SK-N-SH (cell line): ENCODE measurements around the gene APOL6. TPM values are rescaled to one million over a fixed set of nuclear protein-coding genes. Genes with fewer than 3 reads are reported as not detected.

Experiments
- CTCF ChIA-PET: fragments of 300-600, 350-600 bp; formaldehyde crosslinking; extraction: SDS; loops from one replicate; lab custom pipeline; 2021; lab: Yijun Ruan, JAX
- POLR2A ChIA-PET: fragments of 350-600 bp; sonication (Branson Sonifier 250); formaldehyde crosslinking; extraction: SDS; loops from one replicate; lab custom pipeline; 2020; ENCODE audit warnings: antibody characterized with exemption, inconsistent platforms; lab: Yijun Ruan, JAX
- DNase-seq: peaks from one replicate; pipeline ENCODE4 v3.0.0; 2012
- H2AFZ ChIP-seq: fragments of 200-600 bp; sonication (generic); 2 replicates; pipeline ENCODE4 v1.8.1; 2016; ENCODE audit warnings: antibody characterized with exemption, mild to moderate bottlenecking, low read depth
- H3F3A ChIP-seq: fragments of 200-600 bp; sonication (generic); replicated peaks from 2 replicates; pipeline ENCODE3; 2016; ENCODE audit warnings: antibody characterized with exemption, mild to moderate bottlenecking; ENCODE audit not compliant: insufficient read depth
- H3K27ac ChIP-seq, 2 experiments: fragments of 200-500 bp in 1 of 2; fragments of 200-600 bp in 1 of 2; sonication (Bioruptor generic) in 1 of 2; sonication (generic), shearing (Covaris generic) in 1 of 2; 2 replicates each; pipeline versions ENCODE4 v1.5.1 to v1.6.1; 2014 to 2016; ENCODE audit warnings: low read depth in 2 of 2, inconsistent platforms in 1 of 2, low read length in 1 of 2, mild to moderate bottlenecking in 1 of 2, mixed read lengths in 1 of 2
- H3K27me3 ChIP-seq: fragments of 200-600 bp; sonication (generic), shearing (Covaris generic); 2 replicates; pipeline ENCODE4 v1.6.1; 2016; ENCODE audit warnings: mixed run types; ENCODE audit not compliant: insufficient read depth
- H3K36me3 ChIP-seq, 2 experiments: fragments of 200-500 bp in 1 of 2; fragments of 200-600 bp in 1 of 2; sonication (Bioruptor generic) in 1 of 2; sonication (generic) in 1 of 2; replicated peaks in 1 of 2; 2 replicates each; pipeline versions ENCODE3 to v1.5.1; 2014 to 2016; ENCODE audit warnings: low read length in 1 of 2, mild to moderate bottlenecking in 1 of 2; ENCODE audit not compliant: insufficient read depth in 2 of 2, control insufficient read depth in 1 of 2
- H3K4me1 ChIP-seq, 2 experiments: fragments of 200-500 bp in 1 of 2; fragments of 200-600 bp in 1 of 2; sonication (Bioruptor generic) in 1 of 2; sonication (generic), shearing (Covaris generic) in 1 of 2; 2 replicates each; pipeline versions ENCODE4 v1.5.1 to v1.6.1; 2014 to 2016; ENCODE audit warnings: low read depth in 1 of 2, low read length in 1 of 2, mixed run types in 1 of 2; ENCODE audit not compliant: insufficient read depth in 2 of 2, control insufficient read depth in 1 of 2
- H3K4me2 ChIP-seq: fragments of 200-600 bp; sonication (generic), shearing (Covaris generic); 2 replicates; pipeline ENCODE4 v1.6.1; 2017; ENCODE audit warnings: mixed run types
- H3K4me3 ChIP-seq, 2 experiments: fragments of 200-500 bp in 1 of 2; fragments of 200-600 bp in 1 of 2; sonication (Bioruptor generic) in 1 of 2; sonication (generic), shearing (Covaris generic) in 1 of 2; 2 replicates each; pipeline versions ENCODE4 v1.5.1 to v1.8.1; 2014 to 2016; ENCODE audit warnings: low read depth in 2 of 2, inconsistent platforms in 1 of 2, low read length in 1 of 2, mild to moderate bottlenecking in 1 of 2, mixed read lengths in 1 of 2, moderate library complexity in 1 of 2
- H3K79me2 ChIP-seq: fragments of 200-600 bp; sonication (generic); 2 replicates; pipeline ENCODE4 v1.8.1; 2017; ENCODE audit warnings: mild to moderate bottlenecking; ENCODE audit not compliant: insufficient read depth
- H3K9ac ChIP-seq: fragments of 200-600 bp; sonication (generic); 2 replicates; pipeline ENCODE4 v1.6.1; 2017; ENCODE audit warnings: mixed run types
- H3K9me2 ChIP-seq: fragments of 200-600 bp; sonication (generic); 2 replicates; pipeline ENCODE4 v1.6.1; 2017; ENCODE audit warnings: mixed run types
- H3K9me3 ChIP-seq: fragments of 200-600 bp; sonication (generic); 2 replicates; pipeline ENCODE4 v1.6.1; 2017; ENCODE audit warnings: mixed run types, mild to moderate bottlenecking, moderate library complexity
- H4K20me1 ChIP-seq: fragments of 200-600 bp; sonication (generic); 2 replicates; pipeline ENCODE4 v1.6.1; 2017; ENCODE audit warnings: mild to moderate bottlenecking, mixed run types; ENCODE audit not compliant: insufficient read depth
- EP300 ChIP-seq, 2 experiments: IDR thresholded peaks; 2 replicates each; pipeline versions ENCODE4 v1.4.0 to v1.6.1; 2012; ENCODE audit warnings: borderline replicate concordance in 1 of 2, low read depth in 1 of 2, low read length in 1 of 2
- FOXJ3 ChIP-seq: sonication (generic); formaldehyde crosslinking; IDR thresholded peaks from 2 replicates; pipeline ENCODE4 v1.5.1; 2020; ENCODE audit warnings: mild to moderate bottlenecking, missing genetic modification reagents
- IRF3 ChIP-seq: fragments of 150-350 bp; IDR thresholded peaks from 2 replicates; pipeline ENCODE4 v1.6.1; 2016; ENCODE audit warnings: mild to moderate bottlenecking, low read depth, low read length
- MXI1 ChIP-seq: IDR thresholded peaks from 2 replicates; pipeline ENCODE4 v1.6.1; 2012; ENCODE audit warnings: mild to moderate bottlenecking, low read depth, low read length, improper control_type of control experiment
- NRF1 ChIP-seq: IDR thresholded peaks from 2 replicates; pipeline ENCODE4 v1.6.1; 2012; ENCODE audit warnings: low read depth, mild to moderate bottlenecking, low read length
- PBX3 ChIP-seq: IDR thresholded peaks from 2 replicates; pipeline ENCODE4; 2012
- RAD21 ChIP-seq: IDR thresholded peaks from 2 replicates; pipeline ENCODE4 v1.6.1; 2012; ENCODE audit warnings: mild to moderate bottlenecking, low read length
- RXRA ChIP-seq: IDR thresholded peaks from 2 replicates; pipeline ENCODE4 v1.4.0; 2012; ENCODE audit warnings: low read depth, mild to moderate bottlenecking, borderline replicate concordance
- TAF1 ChIP-seq: IDR thresholded peaks from 2 replicates; pipeline ENCODE4 v1.6.1; 2012; ENCODE audit warnings: low read depth, mild to moderate bottlenecking, low read length, moderate library complexity, borderline replicate concordance
- TCF12 ChIP-seq: IDR thresholded peaks from 2 replicates; pipeline ENCODE4 v1.4.0; 2012
- YY1 ChIP-seq: IDR thresholded peaks from 2 replicates; pipeline ENCODE4 v1.4.0; 2012; ENCODE audit warnings: low read depth, mild to moderate bottlenecking
- WGBS: methylation state at CpG from one replicate; pipeline ENCODE4 v1.1.6; 2017; ENCODE audit warnings: low lambda C conversion rate; 5-methylcytosine and 5-hydroxymethylcytosine counted together
- polyA plus RNA-seq, 3 experiments: library from polyadenylated mRNA; depleted of rRNA; stranded (reverse); fragments of >200 nt; gene quantifications; 2 replicates each; pipeline ENCODE4 v1.2.3, GENCODE V29; 2012
- TF ChIP-seq, protein P1 (sequence below): fragments of 150-350 bp; IDR thresholded peaks from 2 replicates; pipeline ENCODE4 v1.6.1; 2017; ENCODE audit warnings: antibody characterized with exemption, low read length, low read depth, borderline replicate concordance

Gene APOL6
- polyA plus RNA-seq, 1 of the 3 experiments (the other 2 are of a cell fraction) = 0.90 TPM

DNA sequence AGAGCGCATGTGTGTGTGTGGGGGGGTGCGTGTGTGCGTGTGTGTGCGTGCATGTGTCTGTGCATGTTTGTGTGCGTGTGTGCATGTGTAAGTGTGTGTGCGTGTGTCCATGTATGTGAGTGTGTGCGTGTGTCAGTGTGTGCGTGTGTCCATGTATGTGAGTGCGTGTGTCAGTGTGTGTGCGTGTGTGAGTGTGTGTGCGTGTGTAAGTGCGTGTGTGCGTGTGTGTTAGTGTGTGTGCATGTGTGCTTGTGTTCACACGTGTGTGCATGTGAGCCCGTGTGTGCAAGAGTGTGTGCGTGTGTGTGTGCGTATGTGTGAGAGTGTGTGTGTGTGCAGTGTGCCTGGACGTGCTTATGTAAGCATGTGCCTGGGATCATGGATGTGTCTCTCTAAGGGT lies 14.7 kb upstream of the APOL6 start:
- H3K79me2 ChIP-seq = no peaks in the 10 kb centered on the region
- no peaks in the 10 kb centered on the region for H3K36me3 ChIP-seq
- H3K4me1 ChIP-seq = peaks cover 14% of the 10 kb centered on the region in 2 experiments; a peak in 2 of 4 replicates
- H3K4me2 ChIP-seq = no peak overlapping the region
- peaks cover 23% of the 10 kb centered on the region for H3F3A ChIP-seq
- 89% methylated on average over 18 of the region's 18 CpGs for WGBS
- ChIA-PET CTCF (interaction anchor here (1.1 kb wide), 1 partner anchor 491 kb away, joined by 4 read pairs; no protein-coding TSS in a partner anchor), POLR2A (no interaction called here)
- no peaks in the 10 kb centered on the region for H3K27me3 ChIP-seq
- H4K20me1 ChIP-seq = no peaks in the 10 kb centered on the region
- no peak overlapping the region for H2AFZ ChIP-seq
- no peak for DNase-seq
- no peak overlapping the region for H3K9ac ChIP-seq
- H3K9me3 ChIP-seq = no peaks in the 10 kb centered on the region
- TF ChIP-seq, protein P1, sequence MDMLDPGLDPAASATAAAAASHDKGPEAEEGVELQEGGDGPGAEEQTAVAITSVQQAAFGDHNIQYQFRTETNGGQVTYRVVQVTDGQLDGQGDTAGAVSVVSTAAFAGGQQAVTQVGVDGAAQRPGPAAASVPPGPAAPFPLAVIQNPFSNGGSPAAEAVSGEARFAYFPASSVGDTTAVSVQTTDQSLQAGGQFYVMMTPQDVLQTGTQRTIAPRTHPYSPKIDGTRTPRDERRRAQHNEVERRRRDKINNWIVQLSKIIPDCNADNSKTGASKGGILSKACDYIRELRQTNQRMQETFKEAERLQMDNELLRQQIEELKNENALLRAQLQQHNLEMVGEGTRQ = no peak
- no peak for TF ChIP-seq PBX3
- TF ChIP-seq YY1 = no peak
- TF ChIP-seq IRF3 = no peak
- no peak for TF ChIP-seq TCF12
- no peak for TF ChIP-seq FOXJ3 (CRISPR knock-in tag)
- TF ChIP-seq RXRA = no peak
- no peak for TF ChIP-seq TAF1
- no peak for TF ChIP-seq MXI1
- no peak overlapping the region for H3K27ac ChIP-seq
- H3K9me2 ChIP-seq = no peaks in the 10 kb centered on the region
- H3K4me3 ChIP-seq = no peak overlapping the region

- no peaks in the 10 kb centered on the region for H3K79me2 ChIP-seq
- CTCF ChIA-PET = interaction anchor here (0.6 to 1.1 kb wide), 2 partner anchors 102 to 490 kb away, joined by 3 to 4 read pairs; no protein-coding TSS in a partner anchor
- H3K27ac ChIP-seq = no peak overlapping the region
- no peaks in the 10 kb centered on the region for H3K27me3 ChIP-seq
- TF ChIP-seq RAD21 (no peak), PBX3 (no peak), TCF12 (no peak), NRF1 (no peak), EP300 (IDR thresholded peaks at IDR 0.05; ENCODE audit: borderline replicate concordance in 1 of 2, low read depth in 1 of 2, low read length in 1 of 2) (no peak)
- TF ChIP-seq, all 33 proteins: peak for 0
- H3K9me2 ChIP-seq = no peaks in the 10 kb centered on the region
- H3K4me1 ChIP-seq = peaks cover 14 to 18% of the 10 kb centered on the region in 2 experiments; a peak in 2 of 4 replicates
- peaks cover 18% of the 10 kb centered on the region for H3F3A ChIP-seq
- POLR2A ChIA-PET = no interaction called here
- no peak overlapping the region for H3K4me2 ChIP-seq
- H3K9ac ChIP-seq = no peak overlapping the region
- no peak overlapping the region for H2AFZ ChIP-seq
- 94% methylated on average over 5 of the region's 5 CpGs for WGBS
- no peak for DNase-seq
- H3K36me3 ChIP-seq = no peaks in the 10 kb centered on the region
- no peak overlapping the region for H3K4me3 ChIP-seq
- no peaks in the 10 kb centered on the region for H3K9me3 ChIP-seq
- H4K20me1 ChIP-seq = no peaks in the 10 kb centered on the region
These were observed 14.2 kb upstream of the APOL6 start for GRCh38 chr22:35634015-35634414.
